B cell (primary cell): Measurements from ENCODE around the gene FILIP1.
"Not testable (repeated sequence)": the region's sequence is repeated elsewhere in the genome, so short reads cannot be mapped to it uniquely, and the experiment has no call there.

Experiments used
- EZH2 ChIP-seq: IDR thresholded peaks from 2 replicates; pipeline ENCODE4 v1.6.1; 2012; ENCODE audit warnings: borderline replicate concordance, low read depth, mild to moderate bottlenecking, moderate library complexity, low read length; ENCODE audit not compliant: insufficient read depth, poor library complexity, severe bottlenecking
- TF ChIP-seq, protein P1 (sequence below): fragments of 200-600 bp; IDR thresholded peaks from one replicate; pipeline ENCODE4 v1.8.0; 2022; ENCODE audit warnings: antibody characterized with exemption, mild to moderate bottlenecking

DNA sequence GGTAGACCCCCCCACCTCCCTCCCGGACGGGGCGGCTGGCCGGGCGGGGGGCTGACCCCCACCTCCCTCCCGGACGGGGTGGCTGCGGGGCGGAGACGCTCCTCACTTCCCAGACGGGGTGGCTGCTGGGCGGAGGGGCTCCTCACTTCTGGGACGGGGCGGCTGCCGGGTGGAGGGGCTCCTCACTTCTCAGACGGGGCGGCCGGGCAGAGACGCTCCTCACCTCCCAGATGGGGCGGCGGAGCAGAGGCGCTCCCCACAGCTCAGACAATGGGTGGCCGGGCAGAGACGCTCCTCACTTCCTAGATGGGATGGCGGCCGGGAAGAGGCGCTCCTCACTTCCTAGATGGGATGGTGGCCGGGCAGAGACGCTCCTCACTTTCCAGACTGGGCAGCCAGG lies 51.7 kb downstream of the FILIP1 start:
- TF ChIP-seq, protein P1, sequence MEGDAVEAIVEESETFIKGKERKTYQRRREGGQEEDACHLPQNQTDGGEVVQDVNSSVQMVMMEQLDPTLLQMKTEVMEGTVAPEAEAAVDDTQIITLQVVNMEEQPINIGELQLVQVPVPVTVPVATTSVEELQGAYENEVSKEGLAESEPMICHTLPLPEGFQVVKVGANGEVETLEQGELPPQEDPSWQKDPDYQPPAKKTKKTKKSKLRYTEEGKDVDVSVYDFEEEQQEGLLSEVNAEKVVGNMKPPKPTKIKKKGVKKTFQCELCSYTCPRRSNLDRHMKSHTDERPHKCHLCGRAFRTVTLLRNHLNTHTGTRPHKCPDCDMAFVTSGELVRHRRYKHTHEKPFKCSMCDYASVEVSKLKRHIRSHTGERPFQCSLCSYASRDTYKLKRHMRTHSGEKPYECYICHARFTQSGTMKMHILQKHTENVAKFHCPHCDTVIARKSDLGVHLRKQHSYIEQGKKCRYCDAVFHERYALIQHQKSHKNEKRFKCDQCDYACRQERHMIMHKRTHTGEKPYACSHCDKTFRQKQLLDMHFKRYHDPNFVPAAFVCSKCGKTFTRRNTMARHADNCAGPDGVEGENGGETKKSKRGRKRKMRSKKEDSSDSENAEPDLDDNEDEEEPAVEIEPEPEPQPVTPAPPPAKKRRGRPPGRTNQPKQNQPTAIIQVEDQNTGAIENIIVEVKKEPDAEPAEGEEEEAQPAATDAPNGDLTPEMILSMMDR = not testable (repeated sequence)
- not testable (repeated sequence) for TF ChIP-seq EZH2
